Measurements from ENCODE around the gene ARID1B. TPM values are rescaled to one million over a fixed set of nuclear protein-coding genes. Genes with fewer than 3 reads are reported as not detected.

Gene ARID1B
- total RNA-seq, 6 experiments from 2014 or later, result 32.5 to 44.3 (median 36.5) TPM

GRCh38 chr6:156867121-156867520 lies 89.9 kb downstream of the ARID1B start:
- no peak for DNase-seq
- H3K27ac Mint-ChIP-seq, result peak overlapping the region; percentile 80
- peak overlapping the region; percentile 74 for H3K4me3 Mint-ChIP-seq
- peaks cover 48% of the 10 kb centered on the region for H3K4me1 Mint-ChIP-seq (ENCODE audit: low read depth)
- 0 out of 2 replicates have a peak, but pooled peaks cover 4% of the 10 kb centered on the region for H3K9me3 Mint-ChIP-seq
- H3K36me3 Mint-ChIP-seq (ENCODE audit: low read depth), result peaks cover 8% of the 10 kb centered on the region; the same call in 1 of the 2 replicates
- TF ChIP-seq, protein P1, sequence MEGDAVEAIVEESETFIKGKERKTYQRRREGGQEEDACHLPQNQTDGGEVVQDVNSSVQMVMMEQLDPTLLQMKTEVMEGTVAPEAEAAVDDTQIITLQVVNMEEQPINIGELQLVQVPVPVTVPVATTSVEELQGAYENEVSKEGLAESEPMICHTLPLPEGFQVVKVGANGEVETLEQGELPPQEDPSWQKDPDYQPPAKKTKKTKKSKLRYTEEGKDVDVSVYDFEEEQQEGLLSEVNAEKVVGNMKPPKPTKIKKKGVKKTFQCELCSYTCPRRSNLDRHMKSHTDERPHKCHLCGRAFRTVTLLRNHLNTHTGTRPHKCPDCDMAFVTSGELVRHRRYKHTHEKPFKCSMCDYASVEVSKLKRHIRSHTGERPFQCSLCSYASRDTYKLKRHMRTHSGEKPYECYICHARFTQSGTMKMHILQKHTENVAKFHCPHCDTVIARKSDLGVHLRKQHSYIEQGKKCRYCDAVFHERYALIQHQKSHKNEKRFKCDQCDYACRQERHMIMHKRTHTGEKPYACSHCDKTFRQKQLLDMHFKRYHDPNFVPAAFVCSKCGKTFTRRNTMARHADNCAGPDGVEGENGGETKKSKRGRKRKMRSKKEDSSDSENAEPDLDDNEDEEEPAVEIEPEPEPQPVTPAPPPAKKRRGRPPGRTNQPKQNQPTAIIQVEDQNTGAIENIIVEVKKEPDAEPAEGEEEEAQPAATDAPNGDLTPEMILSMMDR (IDR thresholded peaks at IDR 0.05), result no peak
- H3K27me3 Mint-ChIP-seq (ENCODE audit: insufficient read depth), result no peaks in the 10 kb centered on the region

GRCh38 chr6:156868385-156868784 lies 91.2 kb downstream of the ARID1B start:
- peaks cover 12% of the 10 kb centered on the region; the same call in 1 of the 2 replicates for H3K36me3 Mint-ChIP-seq (ENCODE audit: low read depth)
- peaks cover 48% of the 10 kb centered on the region for H3K4me1 Mint-ChIP-seq (ENCODE audit: low read depth)
- H3K9me3 Mint-ChIP-seq, result 0 out of 2 replicates have a peak, but pooled peaks cover 4% of the 10 kb centered on the region
- H3K4me3 Mint-ChIP-seq, result no peak overlapping the region
- DNase-seq, result no peak
- no peak overlapping the region for H3K27ac Mint-ChIP-seq
- TF ChIP-seq, protein P1 (IDR thresholded peaks at IDR 0.05), result no peak
- H3K27me3 Mint-ChIP-seq (ENCODE audit: insufficient read depth), result no peaks in the 10 kb centered on the region

GRCh38 chr6:156869980-156870398 lies 92.8 kb downstream of the ARID1B start:
- Mint-ChIP-seq H3K4me1 (ENCODE audit: low read depth) (peaks cover 40% of the 10 kb centered on the region), H3K27ac (no peak overlapping the region), H3K9me3 (0 out of 2 replicates have a peak, but pooled peaks cover 2% of the 10 kb centered on the region), H3K36me3 (ENCODE audit: low read depth) (peaks cover 12% of the 10 kb centered on the region; the same call in 1 of the 2 replicates), H3K4me3 (no peak overlapping the region), H3K27me3 (ENCODE audit: insufficient read depth) (no peaks in the 10 kb centered on the region)
- TF ChIP-seq, protein P1 (IDR thresholded peaks at IDR 0.05), result no peak
- DNase-seq, result no peak

DNA sequence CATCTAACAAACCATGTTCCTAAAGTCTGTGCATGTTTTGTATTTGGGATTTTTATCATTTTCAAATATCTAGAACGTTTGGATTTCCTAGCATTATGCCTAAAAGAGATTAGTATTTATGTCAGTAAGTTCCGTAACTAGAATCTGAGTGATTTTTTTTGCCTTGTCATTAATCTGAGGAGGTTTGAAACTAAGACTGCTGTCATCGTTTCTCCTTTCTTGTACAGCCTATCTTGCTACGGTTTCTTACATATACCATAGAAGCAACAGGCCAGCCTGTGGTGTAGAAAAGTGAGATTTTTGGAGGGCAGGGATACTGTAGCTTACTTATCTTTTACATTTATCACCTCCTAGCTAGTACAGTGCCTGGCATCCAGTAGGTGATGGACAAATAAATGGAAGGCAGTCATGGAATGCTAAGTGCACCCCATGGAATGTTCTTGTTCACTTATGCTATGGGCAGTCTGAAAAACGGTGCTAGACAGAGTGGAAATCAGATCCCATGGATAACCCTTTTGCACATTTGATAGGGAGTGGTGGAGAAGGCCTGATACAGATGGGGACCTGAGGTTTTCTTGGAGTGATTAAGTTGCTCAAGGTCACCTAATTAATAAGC lies 93.9 kb downstream of the ARID1B start:
- TF ChIP-seq, protein P1 (IDR thresholded peaks at IDR 0.05), result no peak
- Mint-ChIP-seq H3K4me3 (no peak overlapping the region), H3K9me3 (no peaks in the 10 kb centered on the region), H3K27ac (no peak overlapping the region), H3K27me3 (ENCODE audit: insufficient read depth) (no peaks in the 10 kb centered on the region), H3K4me1 (ENCODE audit: low read depth) (peaks cover 30% of the 10 kb centered on the region), H3K36me3 (ENCODE audit: low read depth) (peaks cover 4% of the 10 kb centered on the region; the same call in 1 of the 2 replicates)
- no peak for DNase-seq

GRCh38 chr6:156872903-156873302 lies 95.7 kb downstream of the ARID1B start:
- TF ChIP-seq, protein P1 (IDR thresholded peaks at IDR 0.05), result no peak
- DNase-seq, result no peak
- Mint-ChIP-seq H3K9me3 (no peaks in the 10 kb centered on the region), H3K4me1 (ENCODE audit: low read depth) (peaks cover 17% of the 10 kb centered on the region), H3K4me3 (no peak overlapping the region), H3K27me3 (ENCODE audit: insufficient read depth) (no peaks in the 10 kb centered on the region), H3K36me3 (ENCODE audit: low read depth) (peaks cover 4% of the 10 kb centered on the region; the same call in 1 of the 2 replicates), H3K27ac (peak overlapping the region; percentile 3; the same call in 1 of the 2 replicates)
